ENCODE measurements around the gene MARF1. TPM values are rescaled to one million over a fixed set of nuclear protein-coding genes. Genes with fewer than 3 reads are reported as not detected.
A peak's percentile ranks its signal among the peaks of the same experiment; 100 is the strongest.

The MARF1 gene
- total and polyA plus RNA-seq, 2 experiments from 2014 or later, result 6.6 to 14.1 TPM

GRCh38 chr16:15606518-15607220 lies 36.3 kb downstream of the MARF1 start:
- Histone ChIP-seq H3K36me3 (peaks cover 55% of the 10 kb centered on the region), H3K4me3 (no peak overlapping the region), H3K4me1 (ENCODE audit: low read depth) (no peaks in the 10 kb centered on the region), H3K27me3 (no peaks in the 10 kb centered on the region), H3K27ac (no peak overlapping the region), H3K9me3 (ENCODE audit: low read depth) (no peaks in the 10 kb centered on the region)
- TF ChIP-seq CTCF (IDR thresholded peaks at IDR 0.05; ENCODE audit: low read depth, low read length), result no peak
- DNase-seq (ENCODE audit: low read depth in 1 of 2, low spot score in 1 of 2), result no peak

- no peaks in the 10 kb centered on the region for H3K27me3 ChIP-seq
- H3K9me3 ChIP-seq (ENCODE audit: low read depth), result no peaks in the 10 kb centered on the region
- no peak overlapping the region for H3K4me3 ChIP-seq
- TF ChIP-seq CTCF (IDR thresholded peaks at IDR 0.05; ENCODE audit: low read depth, low read length), result no peak
- H3K36me3 ChIP-seq, result peaks cover 56% of the 10 kb centered on the region
- H3K27ac ChIP-seq, result no peak overlapping the region
- DNase-seq (ENCODE audit: low read depth in 1 of 2, low spot score in 1 of 2), result no peak
- H3K4me1 ChIP-seq (ENCODE audit: low read depth), result no peaks in the 10 kb centered on the region
Observed at GRCh38 chr16:15605839-15606517, 37.0 kb downstream of the MARF1 start.

GRCh38 chr16:15604460-15605440 lies 38.2 kb downstream of the MARF1 start:
- Histone ChIP-seq H3K36me3 (peaks cover 54% of the 10 kb centered on the region), H3K4me1 (ENCODE audit: low read depth) (no peaks in the 10 kb centered on the region), H3K4me3 (no peak overlapping the region), H3K27me3 (no peaks in the 10 kb centered on the region), H3K9me3 (ENCODE audit: low read depth) (no peaks in the 10 kb centered on the region), H3K27ac (no peak overlapping the region)
- DNase-seq (ENCODE audit: low read depth in 1 of 2, low spot score in 1 of 2), result peak in 1 of 2 donors; percentile 11
- TF ChIP-seq CTCF (IDR thresholded peaks at IDR 0.05; ENCODE audit: low read depth, low read length), result no peak

- Histone ChIP-seq H3K27ac (no peak overlapping the region), H3K9me3 (ENCODE audit: low read depth) (no peaks in the 10 kb centered on the region), H3K27me3 (no peaks in the 10 kb centered on the region), H3K36me3 (peaks cover 48% of the 10 kb centered on the region), H3K4me1 (ENCODE audit: low read depth) (no peaks in the 10 kb centered on the region), H3K4me3 (no peak overlapping the region)
- no peak for TF ChIP-seq CTCF (IDR thresholded peaks at IDR 0.05; ENCODE audit: low read depth, low read length)
- no peak for DNase-seq (ENCODE audit: low read depth in 1 of 2, low spot score in 1 of 2)
Observed at GRCh38 chr16:15602285-15603044, 40.5 kb downstream of the MARF1 start.

Measured in cardiac muscle cell (in vitro differentiated cells and primary cell).